ENCODE results near the gene PCDHGA8. TPM values are rescaled to one million over a fixed set of nuclear protein-coding genes. Genes with fewer than 3 reads are reported as not detected.

The PCDHGA8 gene
- total and polyA plus RNA-seq, 2 of the 13 experiments (the other 11 are each of a cell fraction or from before 2014, with no cell fraction given) = 0.05 to 0.29 TPM

DNA sequence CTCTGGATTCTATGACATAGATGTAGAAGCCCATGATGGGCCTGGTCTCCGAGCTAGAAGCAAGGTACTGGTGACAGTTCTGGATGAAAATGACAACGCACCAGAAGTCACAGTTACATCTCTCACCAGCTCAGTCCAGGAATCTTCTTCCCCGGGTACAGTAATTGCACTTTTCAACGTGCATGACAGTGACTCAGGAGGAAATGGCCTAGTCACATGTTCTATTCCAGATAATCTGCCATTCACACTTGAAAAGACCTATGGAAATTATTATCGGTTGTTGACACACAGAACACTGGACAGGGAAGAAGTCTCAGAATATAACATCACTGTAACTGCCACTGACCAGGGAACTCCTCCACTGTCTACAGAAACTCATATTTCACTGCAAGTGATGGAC is 36.3 kb upstream of the PCDHGA8 start:
- CTCF ChIA-PET (ENCODE audit: low intra/inter-chr PET ratio, low total read pairs) = no interaction called here
- Histone ChIP-seq H4K20me1 (ENCODE audit: insufficient read depth, low read length) (no peaks in the 10 kb centered on the region), H3K4me1 (ENCODE audit: insufficient read depth, low read length) (no peaks in the 10 kb centered on the region), H3K9me3 (ENCODE audit: low read length) (peaks cover 26% of the 10 kb centered on the region), H3K27ac (ENCODE audit: extremely low read length, insufficient read depth, low read length) (no peak overlapping the region), H3K9ac (ENCODE audit: insufficient read depth, low read depth, low read length) (no peak overlapping the region), H2AFZ (ENCODE audit: low read length) (no peak overlapping the region), H3K27me3 (ENCODE audit: control insufficient read depth in 1 of 2, insufficient read depth in 2 of 2, low read length in 2 of 2) (no peaks in the 10 kb centered on the region), H3K79me2 (ENCODE audit: insufficient read depth, low read length) (no peaks in the 10 kb centered on the region), H3K4me2 (ENCODE audit: low read depth, low read length) (no peak overlapping the region), H3K4me3 (replicated peaks in 1 of 3; ENCODE audit: insufficient read depth in 1 of 3, low read depth in 2 of 3, low read length in 3 of 3) (no peak overlapping the region), H3K36me3 (replicated peaks in 1 of 2; ENCODE audit: control insufficient read depth in 1 of 2, insufficient read depth in 2 of 2, low read length in 2 of 2) (no peaks in the 10 kb centered on the region)
- POLR2A ChIA-PET = no interaction called here
- in situ Hi-C loops (cut with HindIII; ENCODE audit: extremely low pct_ligation_motif_present, low pct_unique_long_range_greater_than_20kb) (loop anchor here (10.0 kb wide), 1 partner anchor 169 kb away; no protein-coding TSS in a partner anchor), intact Hi-C loops (cut with micrococcal nuclease; ENCODE audit: unreplicated experiment) (loop anchor here (10.0 kb wide), 1 partner anchor 169 kb away; no protein-coding TSS in a partner anchor)
- no TSS peak for BruUV-seq (replicated peaks)
- WGBS (ENCODE audit: low lambda C conversion rate) = 31% methylated on average over 4 of the region's 5 CpGs
- no peak for DNase-seq (ENCODE audit: low spot score)
- ATAC-seq = no peak
- FAIRE-seq = no peak
- TF ChIP-seq ZNF333 (CRISPR knock-in tag; IDR thresholded peaks at IDR 0.05; ENCODE audit: borderline replicate concordance) (no peak), ZNF180 (CRISPR knock-in tag; IDR thresholded peaks at IDR 0.05; ENCODE audit: borderline replicate concordance, low read depth) (no peak), HIC2 (CRISPR knock-in tag; IDR thresholded peaks at IDR 0.05; ENCODE audit: low read depth) (no peak), AKNA (CRISPR knock-in tag; IDR thresholded peaks at IDR 0.05; ENCODE audit: borderline replicate concordance) (no peak), SNAPC4 (CRISPR knock-in tag; IDR thresholded peaks at IDR 0.05) (no peak)
- TF ChIP-seq, protein P1, sequence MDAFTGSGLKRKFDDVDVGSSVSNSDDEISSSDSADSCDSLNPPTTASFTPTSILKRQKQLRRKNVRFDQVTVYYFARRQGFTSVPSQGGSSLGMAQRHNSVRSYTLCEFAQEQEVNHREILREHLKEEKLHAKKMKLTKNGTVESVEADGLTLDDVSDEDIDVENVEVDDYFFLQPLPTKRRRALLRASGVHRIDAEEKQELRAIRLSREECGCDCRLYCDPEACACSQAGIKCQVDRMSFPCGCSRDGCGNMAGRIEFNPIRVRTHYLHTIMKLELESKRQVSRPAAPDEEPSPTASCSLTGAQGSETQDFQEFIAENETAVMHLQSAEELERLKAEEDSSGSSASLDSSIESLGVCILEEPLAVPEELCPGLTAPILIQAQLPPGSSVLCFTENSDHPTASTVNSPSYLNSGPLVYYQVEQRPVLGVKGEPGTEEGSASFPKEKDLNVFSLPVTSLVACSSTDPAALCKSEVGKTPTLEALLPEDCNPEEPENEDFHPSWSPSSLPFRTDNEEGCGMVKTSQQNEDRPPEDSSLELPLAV (CRISPR knock-in tag; conservative IDR thresholded peaks at IDR 0.05; ENCODE audit: low read depth) = no peak
- TF ChIP-seq, protein P2, sequence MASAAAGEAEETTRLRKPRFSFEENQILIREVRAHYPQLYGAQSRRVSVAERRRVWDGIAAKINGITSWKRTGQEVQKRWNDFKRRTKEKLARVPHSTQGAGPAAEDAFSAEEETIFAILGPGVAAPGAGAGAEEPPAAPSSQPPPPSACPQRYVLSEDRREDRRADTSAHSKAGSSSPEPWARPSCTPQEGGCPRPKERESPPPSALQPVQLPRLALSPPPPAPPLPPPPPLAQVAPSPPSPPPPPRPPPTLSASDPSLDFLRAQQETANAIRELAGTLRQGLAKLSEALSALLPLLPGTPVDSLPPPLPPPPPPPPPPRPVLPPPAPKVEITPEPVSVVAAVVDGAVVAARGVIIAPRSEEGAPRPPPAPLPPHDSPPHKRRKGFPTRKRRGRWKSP (CRISPR knock-in tag; IDR thresholded peaks at IDR 0.05) = no peak
- TF ChIP-seq, protein P3, sequence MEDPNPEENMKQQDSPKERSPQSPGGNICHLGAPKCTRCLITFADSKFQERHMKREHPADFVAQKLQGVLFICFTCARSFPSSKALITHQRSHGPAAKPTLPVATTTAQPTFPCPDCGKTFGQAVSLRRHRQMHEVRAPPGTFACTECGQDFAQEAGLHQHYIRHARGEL (CRISPR knock-in tag; IDR thresholded peaks at IDR 0.05) = no peak

All from HepG2 (cell line).